Right hindlimb (tissue), 1 donor: Measurements from ENCODE around the gene CD59.

Experiments used
- DNase-seq: peaks from one replicate; pipeline ENCODE4 v3.0.0-alpha.2; 2018

The CD59 gene

GRCh38 chr11:33736148-33736812 is at the start of gene CD59:
CD59 (minus strand) TSS chr11:33736423; CDS start chr11:33722445, 13,978 bp downstream.
- DNase-seq, result peak; percentile 94

GRCh38 chr11:33785609-33786008 is 49.4 kb upstream of the CD59 start:
- no peak for DNase-seq

GRCh38 chr11:33779849-33780528 is 43.8 kb upstream of the CD59 start:
- DNase-seq, result peak; percentile 40

GRCh38 chr11:33778675-33779074 is 42.5 kb upstream of the CD59 start:
- peak; percentile 78 for DNase-seq

GRCh38 chr11:33777906-33778305 is 41.7 kb upstream of the CD59 start:
- DNase-seq, result no peak

- DNase-seq, result no peak
Measured at GRCh38 chr11:33775832-33776470, 39.7 kb upstream of the CD59 start.

- no peak for DNase-seq
Measured at GRCh38 chr11:33775467-33775807, 39.2 kb upstream of the CD59 start.

GRCh38 chr11:33774736-33775466 is 38.7 kb upstream of the CD59 start:
- DNase-seq, result no peak

GRCh38 chr11:33773987-33774735 is 37.9 kb upstream of the CD59 start, which contains the start of gene FBXO3:
FBXO3 (minus strand) TSS chr11:33774520; CDS start chr11:33774497, 23 bp downstream.
- DNase-seq, result peak; percentile 93

- DNase-seq, result no peak
Measured at GRCh38 chr11:33773404-33773986, 37.3 kb upstream of the CD59 start.

- DNase-seq, result no peak
Measured at GRCh38 chr11:33772870-33773269, 36.6 kb upstream of the CD59 start.

GRCh38 chr11:33772300-33772699 is 36.1 kb upstream of the CD59 start:
- DNase-seq, result no peak

- DNase-seq, result no peak
Measured at GRCh38 chr11:33770236-33770635, 34.0 kb upstream of the CD59 start.

- no peak for DNase-seq
Measured at GRCh38 chr11:33769542-33769941, 33.3 kb upstream of the CD59 start.

- no peak for DNase-seq
Measured at GRCh38 chr11:33767624-33768023, 31.4 kb upstream of the CD59 start.

- DNase-seq, result no peak
Measured at GRCh38 chr11:33766085-33766484, 29.9 kb upstream of the CD59 start.

- DNase-seq, result no peak
Measured at GRCh38 chr11:33761471-33761870, 25.2 kb upstream of the CD59 start.

GRCh38 chr11:33753304-33753967 is 17.2 kb upstream of the CD59 start:
- DNase-seq, result no peak

- no peak for DNase-seq
Measured at GRCh38 chr11:33751878-33752277, 15.7 kb upstream of the CD59 start.

GRCh38 chr11:33747979-33748378 is 11.8 kb upstream of the CD59 start:
- DNase-seq, result no peak

- no peak for DNase-seq
Measured at GRCh38 chr11:33743291-33743690, 7.1 kb upstream of the CD59 start.
